Measurements from ENCODE around the gene TLE6.
"Not testable (repeated sequence)": the region's sequence is repeated elsewhere in the genome, so short reads cannot be mapped to it uniquely, and the experiment has no call there.

TLE6 gene

GRCh38 chr19:2960120-2960519 lies 17.2 kb upstream of the TLE6 start:
- ChIA-PET CTCF (interaction anchor here (0.7 to 1.0 kb wide), 3 partner anchors 10 to 201 kb away, joined by 3 to 5 read pairs (median 3); no protein-coding TSS in a partner anchor), POLR2A (interaction anchor here (0.9 kb wide), 1 partner anchor 138 kb away, joined by 3 read pairs; no protein-coding TSS in a partner anchor)
- TF ChIP-seq HDGF (IDR thresholded peaks at IDR 0.05; ENCODE audit: borderline replicate concordance) = no peak
- no peak for TF ChIP-seq ELF4 (IDR thresholded peaks at IDR 0.05)
- no peak for TF ChIP-seq L3MBTL2 (conservative IDR thresholded peaks at IDR 0.05)
- TF ChIP-seq TARDBP (IDR thresholded peaks at IDR 0.05) = no peak
- no peak for TF ChIP-seq LEF1 (IDR thresholded peaks at IDR 0.05; ENCODE audit: borderline replicate concordance)
- TF ChIP-seq, protein P1, sequence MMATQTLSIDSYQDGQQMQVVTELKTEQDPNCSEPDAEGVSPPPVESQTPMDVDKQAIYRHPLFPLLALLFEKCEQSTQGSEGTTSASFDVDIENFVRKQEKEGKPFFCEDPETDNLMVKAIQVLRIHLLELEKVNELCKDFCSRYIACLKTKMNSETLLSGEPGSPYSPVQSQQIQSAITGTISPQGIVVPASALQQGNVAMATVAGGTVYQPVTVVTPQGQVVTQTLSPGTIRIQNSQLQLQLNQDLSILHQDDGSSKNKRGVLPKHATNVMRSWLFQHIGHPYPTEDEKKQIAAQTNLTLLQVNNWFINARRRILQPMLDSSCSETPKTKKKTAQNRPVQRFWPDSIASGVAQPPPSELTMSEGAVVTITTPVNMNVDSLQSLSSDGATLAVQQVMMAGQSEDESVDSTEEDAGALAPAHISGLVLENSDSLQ (IDR thresholded peaks at IDR 0.05) = no peak
- no peak for TF ChIP-seq FOXK2 (IDR thresholded peaks at IDR 0.05)
- TF ChIP-seq CTBP1 (IDR thresholded peaks at IDR 0.05; ENCODE audit: borderline replicate concordance) = no peak
- no peak for TF ChIP-seq SUZ12 (IDR thresholded peaks at IDR 0.05)
- TF ChIP-seq FOXM1 (IDR thresholded peaks at IDR 0.05; ENCODE audit: borderline replicate concordance) = no peak
- TF ChIP-seq SP1 (IDR thresholded peaks at IDR 0.05) = no peak
- no peak for DNase-seq (ENCODE audit: extremely low spot score)

- TF ChIP-seq FOXK2 (IDR thresholded peaks at IDR 0.05) (no peak), L3MBTL2 (conservative IDR thresholded peaks at IDR 0.05) (no peak), ARNT (IDR thresholded peaks at IDR 0.05) (peak; percentile 19; the same call in 1 of the 2 replicates), TARDBP (IDR thresholded peaks at IDR 0.05) (peak; percentile 60; the same call in 1 of the 2 replicates), ELF4 (IDR thresholded peaks at IDR 0.05) (no peak), BHLHE40 (IDR thresholded peaks at IDR 0.05; ENCODE audit: borderline replicate concordance) (no peak), SUZ12 (IDR thresholded peaks at IDR 0.05) (no peak), HDGF (IDR thresholded peaks at IDR 0.05; ENCODE audit: borderline replicate concordance) (no peak), NFRKB (IDR thresholded peaks at IDR 0.05) (no peak), FOXM1 (IDR thresholded peaks at IDR 0.05; ENCODE audit: borderline replicate concordance) (0 out of 2 replicates have a peak, but pooled peaks have one; percentile 19), ZNF384 (IDR thresholded peaks at IDR 0.05) (peak; percentile 54; the same call in 1 of the 2 replicates), FOXA1 (IDR thresholded peaks at IDR 0.05) (no peak), SP1 (IDR thresholded peaks at IDR 0.05) (no peak), CTBP1 (IDR thresholded peaks at IDR 0.05; ENCODE audit: borderline replicate concordance) (peak; percentile 44; the same call in 1 of the 2 replicates), LEF1 (IDR thresholded peaks at IDR 0.05; ENCODE audit: borderline replicate concordance) (peak; percentile 61; the same call in 1 of the 2 replicates)
- TF ChIP-seq, protein P1 (IDR thresholded peaks at IDR 0.05) = no peak
- peak; percentile 79 for DNase-seq (ENCODE audit: extremely low spot score)
- CTCF ChIA-PET = interaction anchor here (0.6 to 1.2 kb wide), 5 partner anchors 11 to 144 kb away, joined by 3 to 7 read pairs (median 3); no protein-coding TSS in a partner anchor
- POLR2A ChIA-PET = no interaction called here
These were observed 15.2 kb upstream of the TLE6 start for GRCh38 chr19:2962018-2962670.

DNA sequence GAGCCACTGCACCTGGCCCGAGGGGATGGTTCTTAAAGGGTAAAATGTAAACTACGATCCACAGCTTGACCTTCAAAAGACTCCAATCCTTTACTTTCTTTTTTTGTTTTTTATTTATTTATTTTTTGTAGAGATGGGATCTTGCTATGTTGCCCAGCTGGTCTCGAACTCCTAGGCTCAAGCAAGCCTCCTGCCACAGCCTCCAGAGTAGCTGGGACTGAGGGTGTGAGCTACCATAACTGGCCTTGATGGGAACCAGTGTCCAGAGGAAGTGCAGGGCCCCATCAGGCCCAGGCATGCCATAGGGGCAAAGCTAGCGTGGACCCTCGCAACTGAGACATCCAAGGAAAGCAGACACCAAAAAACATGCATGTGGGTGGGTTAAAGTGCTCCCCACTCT lies 14.2 kb upstream of the TLE6 start:
- ChIA-PET POLR2A (interaction anchor here (0.6 kb wide), 1 partner anchor 13 kb away, joined by 4 read pairs; no protein-coding TSS in a partner anchor), CTCF (interaction anchor here (1.0 kb wide), 2 partner anchors 12 to 141 kb away, joined by 3 to 6 read pairs; no protein-coding TSS in a partner anchor)
- no peak for DNase-seq (ENCODE audit: extremely low spot score)
- TF ChIP-seq CTBP1 (IDR thresholded peaks at IDR 0.05; ENCODE audit: borderline replicate concordance) = no peak
- no peak for TF ChIP-seq NFRKB (IDR thresholded peaks at IDR 0.05)
- no peak for TF ChIP-seq L3MBTL2 (conservative IDR thresholded peaks at IDR 0.05)
- no peak for TF ChIP-seq SP1 (IDR thresholded peaks at IDR 0.05)
- no peak for TF ChIP-seq ARNT (IDR thresholded peaks at IDR 0.05)
- TF ChIP-seq, protein P1 (IDR thresholded peaks at IDR 0.05) = no peak
- no peak for TF ChIP-seq ZNF384 (IDR thresholded peaks at IDR 0.05)
- no peak for TF ChIP-seq ELF4 (IDR thresholded peaks at IDR 0.05)
- TF ChIP-seq BHLHE40 (IDR thresholded peaks at IDR 0.05; ENCODE audit: borderline replicate concordance) = no peak
- no peak for TF ChIP-seq HDGF (IDR thresholded peaks at IDR 0.05; ENCODE audit: borderline replicate concordance)
- no peak for TF ChIP-seq SUZ12 (IDR thresholded peaks at IDR 0.05)
- no peak for TF ChIP-seq FOXA1 (IDR thresholded peaks at IDR 0.05)
- no peak for TF ChIP-seq TARDBP (IDR thresholded peaks at IDR 0.05)
- TF ChIP-seq FOXK2 (IDR thresholded peaks at IDR 0.05) = no peak
- no peak for TF ChIP-seq LEF1 (IDR thresholded peaks at IDR 0.05; ENCODE audit: borderline replicate concordance)
- TF ChIP-seq FOXM1 (IDR thresholded peaks at IDR 0.05; ENCODE audit: borderline replicate concordance) = no peak

- ChIA-PET CTCF (interaction anchor here (1.0 kb wide), 1 partner anchor 140 kb away, joined by 3 read pairs; no protein-coding TSS in a partner anchor), POLR2A (interaction anchor here (0.6 kb wide), 1 partner anchor 13 kb away, joined by 4 read pairs; no protein-coding TSS in a partner anchor)
- not testable (repeated sequence) for DNase-seq (ENCODE audit: extremely low spot score)
These were observed 13.7 kb upstream of the TLE6 start for GRCh38 chr19:2963631-2964030.

DNA sequence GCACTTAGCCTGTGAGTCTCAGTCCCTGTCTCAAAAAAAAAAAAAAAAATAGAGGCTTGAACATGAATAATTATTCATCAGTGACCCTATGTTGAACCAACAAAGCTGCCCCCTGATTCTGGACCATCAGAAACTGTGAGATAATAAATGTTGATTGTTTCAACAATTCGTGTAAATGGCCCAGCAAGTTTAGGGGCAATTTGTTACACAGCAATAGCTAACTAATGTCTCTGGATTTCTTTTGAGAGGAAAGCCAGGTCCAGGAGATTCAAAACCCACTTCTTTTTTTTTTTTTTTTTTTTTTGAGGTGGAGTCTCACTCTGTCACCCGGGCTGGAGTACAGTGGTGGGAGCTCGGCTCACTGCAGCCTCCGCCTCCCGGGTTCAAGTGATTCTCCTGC lies 12.5 kb upstream of the TLE6 start:
- ChIA-PET CTCF (interaction anchor here (0.7 kb wide), 1 partner anchor 80 kb away, joined by 5 read pairs; no protein-coding TSS in a partner anchor), POLR2A (no interaction called here)
- DNase-seq (ENCODE audit: extremely low spot score) = no peak
- TF ChIP-seq LEF1 (IDR thresholded peaks at IDR 0.05; ENCODE audit: borderline replicate concordance) (no peak), SUZ12 (IDR thresholded peaks at IDR 0.05) (no peak), SP1 (IDR thresholded peaks at IDR 0.05) (no peak), ELF4 (IDR thresholded peaks at IDR 0.05) (no peak), FOXM1 (IDR thresholded peaks at IDR 0.05; ENCODE audit: borderline replicate concordance) (no peak), NFRKB (IDR thresholded peaks at IDR 0.05) (no peak), CTBP1 (IDR thresholded peaks at IDR 0.05; ENCODE audit: borderline replicate concordance) (no peak)
